ENCODE measurements around the gene TNPO3.

- TF ChIP-seq, protein P1, sequence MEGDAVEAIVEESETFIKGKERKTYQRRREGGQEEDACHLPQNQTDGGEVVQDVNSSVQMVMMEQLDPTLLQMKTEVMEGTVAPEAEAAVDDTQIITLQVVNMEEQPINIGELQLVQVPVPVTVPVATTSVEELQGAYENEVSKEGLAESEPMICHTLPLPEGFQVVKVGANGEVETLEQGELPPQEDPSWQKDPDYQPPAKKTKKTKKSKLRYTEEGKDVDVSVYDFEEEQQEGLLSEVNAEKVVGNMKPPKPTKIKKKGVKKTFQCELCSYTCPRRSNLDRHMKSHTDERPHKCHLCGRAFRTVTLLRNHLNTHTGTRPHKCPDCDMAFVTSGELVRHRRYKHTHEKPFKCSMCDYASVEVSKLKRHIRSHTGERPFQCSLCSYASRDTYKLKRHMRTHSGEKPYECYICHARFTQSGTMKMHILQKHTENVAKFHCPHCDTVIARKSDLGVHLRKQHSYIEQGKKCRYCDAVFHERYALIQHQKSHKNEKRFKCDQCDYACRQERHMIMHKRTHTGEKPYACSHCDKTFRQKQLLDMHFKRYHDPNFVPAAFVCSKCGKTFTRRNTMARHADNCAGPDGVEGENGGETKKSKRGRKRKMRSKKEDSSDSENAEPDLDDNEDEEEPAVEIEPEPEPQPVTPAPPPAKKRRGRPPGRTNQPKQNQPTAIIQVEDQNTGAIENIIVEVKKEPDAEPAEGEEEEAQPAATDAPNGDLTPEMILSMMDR (IDR thresholded peaks at IDR 0.05 in 2 of 3, conservative IDR thresholded peaks at IDR 0.05 in 1 of 3; ENCODE audit: borderline replicate concordance in 1 of 3, insufficient read depth in 1 of 3, low read depth in 2 of 3, low read length in 2 of 3): no peak
- TF ChIP-seq EZH2 (IDR thresholded peaks at IDR 0.05) (no peak), POLR2A (IDR thresholded peaks at IDR 0.05; ENCODE audit: borderline replicate concordance, extremely low read depth, insufficient read depth, insufficient read length) (no peak), ELF1 (IDR thresholded peaks at IDR 0.05; ENCODE audit: borderline replicate concordance, low read depth) (no peak), EZH2phosphoT487 (IDR thresholded peaks at IDR 0.05; ENCODE audit: borderline replicate concordance) (no peak), RAD21 (IDR thresholded peaks at IDR 0.05; ENCODE audit: low read depth) (no peak), EGR1 (IDR thresholded peaks at IDR 0.05; ENCODE audit: low read depth) (no peak), YY1 (IDR thresholded peaks at IDR 0.05; ENCODE audit: extremely low read depth, insufficient replicate concordance, low read depth, low read length) (no peak), SP1 (IDR thresholded peaks at IDR 0.05; ENCODE audit: low read depth) (no peak), CBX3 (IDR thresholded peaks at IDR 0.05; ENCODE audit: low read depth) (no peak), REST (IDR thresholded peaks at IDR 0.05; ENCODE audit: low read depth) (no peak)
- TF ChIP-seq, protein P2, sequence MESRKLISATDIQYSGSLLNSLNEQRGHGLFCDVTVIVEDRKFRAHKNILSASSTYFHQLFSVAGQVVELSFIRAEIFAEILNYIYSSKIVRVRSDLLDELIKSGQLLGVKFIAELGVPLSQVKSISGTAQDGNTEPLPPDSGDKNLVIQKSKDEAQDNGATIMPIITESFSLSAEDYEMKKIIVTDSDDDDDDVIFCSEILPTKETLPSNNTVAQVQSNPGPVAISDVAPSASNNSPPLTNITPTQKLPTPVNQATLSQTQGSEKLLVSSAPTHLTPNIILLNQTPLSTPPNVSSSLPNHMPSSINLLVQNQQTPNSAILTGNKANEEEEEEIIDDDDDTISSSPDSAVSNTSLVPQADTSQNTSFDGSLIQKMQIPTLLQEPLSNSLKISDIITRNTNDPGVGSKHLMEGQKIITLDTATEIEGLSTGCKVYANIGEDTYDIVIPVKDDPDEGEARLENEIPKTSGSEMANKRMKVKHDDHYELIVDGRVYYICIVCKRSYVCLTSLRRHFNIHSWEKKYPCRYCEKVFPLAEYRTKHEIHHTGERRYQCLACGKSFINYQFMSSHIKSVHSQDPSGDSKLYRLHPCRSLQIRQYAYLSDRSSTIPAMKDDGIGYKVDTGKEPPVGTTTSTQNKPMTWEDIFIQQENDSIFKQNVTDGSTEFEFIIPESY (IDR thresholded peaks at IDR 0.05; ENCODE audit: extremely low read depth, insufficient replicate concordance, low read length): no peak
- TF ChIP-seq, protein P3, sequence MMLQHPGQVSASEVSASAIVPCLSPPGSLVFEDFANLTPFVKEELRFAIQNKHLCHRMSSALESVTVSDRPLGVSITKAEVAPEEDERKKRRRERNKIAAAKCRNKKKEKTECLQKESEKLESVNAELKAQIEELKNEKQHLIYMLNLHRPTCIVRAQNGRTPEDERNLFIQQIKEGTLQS (IDR thresholded peaks at IDR 0.05): no peak
These were observed 47.3 kb downstream of the TNPO3 start for GRCh38 chr7:129007572-129007971.
